AG09319 (cell line): ENCODE measurements around the gene NAA25.

Source experiments
- DNase-seq: peaks from one replicate; pipeline ENCODE4 v3.0.0-alpha.2; 2010; ENCODE audit warnings: low read depth; ENCODE audit errors: extremely low read depth
- TF ChIP-seq, protein P1 (sequence below): IDR thresholded peaks from 2 replicates; pipeline ENCODE4 v1.5.1; 2011; ENCODE audit warnings: low read depth, mild to moderate bottlenecking, inconsistent platforms, low read length, moderate library complexity

NAA25 gene

DNA sequence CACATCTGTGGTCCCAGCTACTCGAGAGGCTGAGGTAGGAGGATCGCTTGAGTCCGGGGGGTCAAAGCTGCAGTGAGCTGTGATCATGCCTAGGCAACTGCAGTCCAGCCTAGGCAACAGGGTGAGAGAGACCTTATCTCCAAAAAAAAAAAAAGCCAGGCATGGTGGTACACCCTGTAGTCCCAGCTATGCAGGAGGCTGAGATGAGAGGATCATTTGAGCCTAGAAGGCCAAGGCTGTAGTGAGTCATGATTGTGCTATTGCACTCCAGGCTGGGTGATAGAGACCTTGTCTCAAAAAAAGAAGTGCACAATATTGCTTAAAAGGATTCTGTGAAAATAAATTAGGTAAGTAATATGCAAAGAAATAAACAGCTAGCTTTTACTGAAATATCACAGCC lies 17.0 kb downstream of the NAA25 start:
- DNase-seq, result no peak
- TF ChIP-seq, protein P1, sequence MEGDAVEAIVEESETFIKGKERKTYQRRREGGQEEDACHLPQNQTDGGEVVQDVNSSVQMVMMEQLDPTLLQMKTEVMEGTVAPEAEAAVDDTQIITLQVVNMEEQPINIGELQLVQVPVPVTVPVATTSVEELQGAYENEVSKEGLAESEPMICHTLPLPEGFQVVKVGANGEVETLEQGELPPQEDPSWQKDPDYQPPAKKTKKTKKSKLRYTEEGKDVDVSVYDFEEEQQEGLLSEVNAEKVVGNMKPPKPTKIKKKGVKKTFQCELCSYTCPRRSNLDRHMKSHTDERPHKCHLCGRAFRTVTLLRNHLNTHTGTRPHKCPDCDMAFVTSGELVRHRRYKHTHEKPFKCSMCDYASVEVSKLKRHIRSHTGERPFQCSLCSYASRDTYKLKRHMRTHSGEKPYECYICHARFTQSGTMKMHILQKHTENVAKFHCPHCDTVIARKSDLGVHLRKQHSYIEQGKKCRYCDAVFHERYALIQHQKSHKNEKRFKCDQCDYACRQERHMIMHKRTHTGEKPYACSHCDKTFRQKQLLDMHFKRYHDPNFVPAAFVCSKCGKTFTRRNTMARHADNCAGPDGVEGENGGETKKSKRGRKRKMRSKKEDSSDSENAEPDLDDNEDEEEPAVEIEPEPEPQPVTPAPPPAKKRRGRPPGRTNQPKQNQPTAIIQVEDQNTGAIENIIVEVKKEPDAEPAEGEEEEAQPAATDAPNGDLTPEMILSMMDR, result no peak

DNA sequence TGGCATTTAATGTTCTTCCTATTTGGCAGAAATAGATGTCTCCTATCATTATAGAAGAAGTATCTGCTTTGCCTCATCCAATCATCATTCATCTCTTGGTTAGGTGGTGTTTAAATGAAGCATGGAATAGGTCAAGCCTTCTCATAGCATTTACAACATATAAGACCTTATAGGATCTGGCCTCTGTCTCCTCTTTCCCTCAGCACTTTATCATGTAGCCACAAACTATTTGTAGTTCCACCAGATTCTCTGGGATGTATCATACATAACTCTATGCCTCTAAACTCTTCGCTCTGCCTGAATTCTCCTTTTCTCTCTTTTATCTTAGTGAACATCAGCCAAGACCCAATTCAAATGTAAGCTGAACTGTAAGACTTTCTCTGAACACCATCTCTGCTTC lies 20.7 kb downstream of the NAA25 start:
- TF ChIP-seq, protein P1, result no peak
- DNase-seq, result no peak

DNA sequence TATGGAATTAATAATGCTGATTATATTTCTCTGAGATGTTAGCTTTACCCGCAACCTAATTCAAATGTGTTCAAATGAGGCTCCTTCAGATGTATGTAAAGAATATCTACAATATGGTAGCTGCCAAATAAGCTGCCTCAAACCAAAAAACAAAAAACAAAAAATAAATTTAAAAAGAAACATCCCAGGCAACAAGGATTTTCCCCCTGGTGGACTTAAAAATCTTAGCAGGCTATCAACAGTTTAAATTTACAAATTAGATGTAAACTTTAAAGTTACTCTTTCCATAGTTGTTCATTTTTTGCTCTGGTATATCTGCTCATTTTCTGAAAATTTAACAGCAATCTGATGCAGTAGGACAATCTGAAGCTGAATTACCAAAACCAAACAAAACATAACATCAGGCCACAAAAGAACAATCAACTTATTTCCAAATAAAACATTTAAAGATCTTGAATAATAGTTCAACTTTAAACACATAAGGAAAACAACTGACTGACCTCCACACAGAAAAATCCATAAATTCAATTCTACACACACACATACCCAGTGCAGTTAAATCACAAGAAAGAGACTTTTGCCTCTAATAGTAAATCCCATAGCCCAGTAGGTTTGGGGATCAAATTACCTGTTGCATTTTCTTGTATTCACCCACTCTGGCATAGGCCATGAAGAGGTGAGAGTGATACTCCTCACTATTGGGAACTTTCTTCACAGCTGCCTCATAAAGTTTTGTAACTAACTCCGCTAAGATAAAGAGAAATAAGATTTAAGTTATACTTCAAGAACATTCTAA lies 21.3 kb downstream of the NAA25 start:
- DNase-seq, result no peak
- TF ChIP-seq, protein P1, result no peak

DNA sequence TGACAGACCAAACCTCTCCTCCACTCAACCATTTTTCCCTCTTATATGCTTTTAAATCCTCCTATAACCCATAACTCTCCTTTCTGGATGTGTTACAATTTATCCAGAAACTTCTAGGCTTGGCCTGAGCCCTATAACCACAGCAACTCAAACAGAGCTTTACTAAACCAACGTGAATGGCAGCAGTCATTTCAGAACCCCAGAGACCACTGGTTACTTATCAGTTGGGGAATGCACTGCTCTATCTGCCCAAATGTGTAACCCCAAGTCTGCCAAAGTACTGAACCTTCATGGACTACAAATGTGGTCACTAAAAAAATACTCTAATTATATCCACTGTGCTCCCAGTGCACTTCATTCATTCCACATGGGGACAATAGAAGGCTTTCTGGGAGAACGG lies 42.0 kb downstream of the NAA25 start:
- DNase-seq, result no peak
- TF ChIP-seq, protein P1, result no peak

DNA sequence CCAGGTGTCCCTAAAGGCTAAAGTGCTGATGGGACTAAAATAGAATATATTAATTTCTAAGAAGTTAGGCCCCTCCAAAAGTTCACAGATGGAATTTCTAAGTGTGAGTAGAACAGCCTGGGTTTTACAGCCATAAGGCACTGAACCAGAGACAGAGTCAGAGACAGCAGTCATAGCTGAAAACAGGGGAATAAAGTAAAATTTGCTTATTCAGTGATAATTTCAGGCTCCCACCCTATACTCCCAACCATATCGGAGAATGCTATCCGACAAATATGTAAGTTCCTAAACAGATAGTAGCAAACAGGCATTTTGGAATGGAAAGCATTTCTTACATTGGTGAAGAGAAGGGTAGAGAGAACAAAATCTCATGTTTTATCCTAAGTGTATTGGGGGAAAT lies 45.3 kb downstream of the NAA25 start:
- TF ChIP-seq, protein P1, result no peak
- DNase-seq, result no peak

DNA sequence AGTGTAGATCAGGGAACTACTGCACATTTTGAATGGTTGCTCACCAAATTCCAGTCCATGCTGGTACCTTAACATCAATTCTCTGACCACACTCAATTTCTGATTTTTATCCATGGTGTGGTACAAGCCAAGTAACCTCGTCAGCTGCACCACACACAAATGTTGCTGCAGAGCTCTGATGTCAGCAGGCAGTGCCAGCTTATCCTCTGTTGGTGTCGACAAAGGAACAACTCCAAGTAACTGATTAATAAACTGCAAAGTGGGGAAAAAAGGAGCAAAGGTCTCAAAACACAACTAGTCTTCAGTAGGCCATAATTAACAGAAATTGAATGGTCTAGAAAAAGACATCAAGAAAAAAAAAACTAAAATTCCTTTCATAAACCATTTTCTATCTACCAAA lies 47.4 kb downstream of the NAA25 start:
- TF ChIP-seq, protein P1, result no peak
- DNase-seq, result no peak

DNA sequence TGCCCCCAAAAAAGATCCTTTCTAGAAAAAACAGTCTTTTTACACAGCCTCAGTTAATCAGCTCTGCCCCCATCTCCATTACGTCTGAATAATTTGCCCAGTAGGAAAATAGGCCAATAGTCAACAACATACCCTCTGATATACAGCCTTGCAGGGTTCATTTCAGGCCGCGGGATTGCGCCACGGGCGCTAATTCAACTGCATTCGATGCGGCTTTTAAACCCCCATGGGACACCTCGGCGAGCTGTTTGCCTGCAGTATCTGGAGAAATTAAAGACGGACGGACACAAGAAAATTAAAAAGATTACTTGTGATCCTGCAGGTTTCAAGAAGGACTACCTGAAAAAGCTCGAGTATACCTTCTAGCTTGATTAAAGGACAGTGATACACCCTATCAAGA lies 59.2 kb downstream of the NAA25 start:
- TF ChIP-seq, protein P1, result no peak
- no peak for DNase-seq
